Stimulated activated CD4-positive, alpha-beta T cell treated with anti-CD3 and anti-CD28 coated beads, TNF-alpha, amount 100 ng/mL, for 4 hours (primary cell): ENCODE results near the gene CDC42BPG.

Experiments
- DNase-seq, 3 experiments: peaks; one replicate each; pipeline ENCODE4 v3.0.0-alpha.2; 2020; ENCODE audit warnings: low read depth in 3 of 3

The CDC42BPG gene

DNA sequence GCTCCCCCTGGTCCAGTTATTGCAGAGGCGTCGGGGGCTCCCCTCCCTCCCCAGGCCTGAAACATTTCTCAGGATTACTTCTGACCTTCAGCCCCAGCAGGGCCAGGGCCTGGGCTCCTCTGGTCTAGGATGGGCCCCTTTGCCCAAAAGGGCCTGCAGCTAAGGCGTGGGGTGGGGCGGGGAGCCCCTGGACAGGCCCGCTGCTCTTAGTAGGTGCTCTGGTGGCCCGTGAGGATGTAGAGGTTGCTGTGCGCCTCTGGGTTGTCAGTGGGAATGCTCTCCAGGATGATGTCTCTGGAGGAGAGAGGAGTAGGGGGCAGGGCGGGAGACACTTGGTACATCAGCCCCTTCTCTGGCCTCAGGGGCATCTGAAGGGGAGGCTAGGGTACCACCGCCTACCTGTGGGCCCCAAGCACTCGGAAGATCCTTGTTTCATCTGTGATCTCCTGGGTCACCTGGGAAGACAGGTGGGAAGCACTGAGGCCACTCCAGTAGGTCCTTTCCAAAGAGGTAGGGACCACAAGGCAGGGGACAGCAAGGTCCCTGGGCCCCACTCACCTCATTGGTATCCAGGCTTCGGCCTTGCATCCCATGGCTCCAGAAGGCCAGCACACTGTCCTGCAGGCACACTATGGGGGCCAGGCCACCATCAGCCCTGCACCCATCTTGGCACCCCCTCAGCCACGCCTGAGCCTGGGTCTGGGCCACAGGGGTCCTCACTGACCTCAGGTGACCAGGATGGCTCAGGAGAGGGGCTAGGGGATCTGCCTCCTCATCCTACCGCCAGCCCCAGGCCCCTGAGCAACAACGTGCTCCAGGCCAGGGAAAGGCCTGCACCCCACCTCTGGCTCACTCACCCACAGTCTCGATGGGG lies 54.9 kb downstream of the CDC42BPG start:
- no peak for DNase-seq

DNA sequence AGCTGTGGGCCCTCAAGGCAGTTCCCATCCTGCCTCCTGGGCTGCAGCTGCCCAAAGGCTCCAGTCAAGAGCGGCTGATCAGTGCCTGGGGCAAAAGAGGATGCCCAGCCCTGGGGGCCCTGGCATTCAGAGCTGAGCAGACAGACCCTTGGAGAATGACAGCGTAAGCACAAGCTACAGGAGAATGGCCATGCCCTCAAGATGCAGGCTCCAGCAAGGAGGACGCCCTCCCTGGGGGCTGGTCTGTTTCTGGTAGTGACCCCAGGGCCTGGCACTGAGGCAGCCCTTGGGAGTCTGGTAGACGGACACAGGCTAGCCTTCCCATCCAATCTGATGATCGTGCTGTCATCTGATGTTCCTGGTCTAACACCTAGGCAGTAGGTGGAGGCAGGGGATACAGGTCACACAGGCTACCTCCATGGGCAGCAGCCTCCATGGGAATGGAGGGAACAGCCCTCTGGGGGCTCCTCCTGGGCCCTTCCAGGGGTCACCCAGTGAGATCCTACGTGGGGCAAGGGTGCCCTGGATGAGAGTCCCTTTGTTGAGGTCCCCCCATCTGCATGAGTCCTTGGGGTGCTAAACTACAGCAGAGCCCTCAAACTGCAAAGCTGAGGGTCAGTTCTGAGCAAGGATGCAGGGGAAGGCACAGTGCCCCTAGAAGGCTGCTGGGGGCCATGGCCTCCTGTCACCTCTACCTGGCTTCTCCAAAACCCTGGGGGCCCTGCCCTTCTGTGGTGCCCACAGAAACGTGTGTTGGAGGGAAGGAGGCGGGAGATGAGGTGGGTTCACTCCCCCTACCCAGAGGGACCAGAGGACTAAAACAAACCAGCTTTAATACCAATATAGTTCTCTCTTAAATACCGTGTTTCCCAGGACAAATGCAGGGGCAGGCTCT lies 55.9 kb downstream of the CDC42BPG start:
- DNase-seq, result no peak

DNA sequence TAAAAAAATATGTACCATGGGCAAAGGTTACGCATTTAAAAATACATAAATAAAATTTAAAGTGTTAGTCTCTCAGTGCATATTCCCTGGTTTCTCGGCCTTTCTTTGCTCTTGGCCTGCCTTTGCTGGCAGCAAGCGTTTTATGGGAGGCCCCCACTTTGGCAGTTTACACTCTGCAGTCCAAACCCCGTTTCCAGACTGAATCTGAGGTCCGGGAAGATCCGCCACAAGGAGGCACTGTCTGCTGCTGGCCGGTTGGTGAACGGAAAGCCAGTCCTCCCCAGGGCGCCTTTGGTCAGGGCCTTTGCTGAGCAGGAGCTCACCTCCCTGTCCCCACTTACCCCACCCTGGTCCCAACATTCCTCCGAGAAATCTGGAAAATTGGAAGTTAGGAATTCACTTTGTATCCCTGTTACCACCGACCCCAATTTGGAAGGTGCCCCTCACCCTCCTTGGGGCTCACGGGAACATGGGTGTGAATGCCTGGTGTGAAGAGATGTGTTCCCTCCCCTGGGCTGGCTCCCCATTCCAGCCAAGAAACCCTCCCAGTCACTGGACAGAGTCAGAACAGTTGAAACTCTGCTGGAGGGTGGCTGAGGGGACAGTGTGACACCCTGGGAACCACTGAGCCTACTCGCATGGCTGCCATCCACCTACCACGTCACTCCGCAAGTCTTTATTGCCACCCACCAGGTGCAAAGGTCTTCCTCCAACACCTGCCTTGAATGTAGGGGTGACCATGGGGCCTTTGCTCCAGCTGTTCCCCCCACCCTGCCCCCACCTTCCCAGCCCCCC lies 56.7 kb downstream of the CDC42BPG start:
- DNase-seq, result peak in 2 of 3 experiments; percentile 32 to 40

DNA sequence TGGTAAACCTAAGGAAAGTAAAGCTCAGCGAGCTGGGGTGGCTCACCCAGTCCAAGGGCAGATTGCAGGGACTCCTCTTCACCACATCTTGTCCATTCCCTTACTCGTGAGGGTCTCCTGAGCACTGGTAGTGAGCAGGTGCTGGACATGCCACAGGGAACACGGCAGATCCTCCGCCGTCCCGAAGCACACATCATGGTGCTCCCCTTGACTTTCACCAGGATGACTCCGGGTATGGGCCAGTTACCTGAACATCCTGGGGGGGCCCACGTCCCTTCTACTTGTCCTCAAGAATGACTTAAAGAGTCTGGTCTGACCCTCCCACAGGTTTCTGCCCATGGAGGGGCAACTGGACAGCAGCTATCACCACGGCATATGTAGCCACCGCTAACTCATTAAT lies 58.1 kb downstream of the CDC42BPG start:
- DNase-seq, result no peak

DNA sequence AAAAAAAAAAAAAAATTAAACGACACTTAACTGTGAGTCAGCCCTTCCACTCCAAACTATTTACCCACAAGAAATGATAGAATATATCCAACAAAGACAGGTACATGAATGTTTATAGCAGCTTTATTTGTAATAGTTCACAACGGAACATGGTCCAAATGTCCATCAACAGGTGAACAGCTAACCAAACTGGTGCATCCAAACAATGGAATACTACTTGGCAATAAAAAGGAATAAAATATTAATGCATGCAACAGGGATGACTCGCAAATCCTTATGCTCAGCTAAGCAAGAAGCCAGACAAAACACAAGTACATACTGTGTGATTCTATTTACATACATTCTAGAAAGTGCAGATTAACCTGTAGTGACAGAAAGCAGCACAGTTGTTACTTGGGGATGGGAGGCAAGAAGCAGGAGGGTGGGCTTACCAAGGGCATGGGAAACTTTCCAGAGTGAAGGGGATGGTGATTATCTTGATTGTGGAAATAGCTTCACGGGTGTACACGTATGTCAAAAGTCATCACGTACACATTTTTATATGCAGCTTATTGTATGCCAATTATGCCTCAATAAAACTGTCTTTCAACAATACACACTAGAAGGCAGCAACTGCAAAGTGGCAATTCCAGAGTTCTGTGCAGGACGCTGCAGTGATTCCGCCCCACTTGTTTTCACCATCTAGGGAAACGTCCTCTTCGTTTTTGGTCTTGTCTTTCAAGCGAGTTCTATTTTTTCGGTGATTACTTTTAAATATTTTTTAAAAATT lies 59.5 kb downstream of the CDC42BPG start:
- DNase-seq, result no peak

DNA sequence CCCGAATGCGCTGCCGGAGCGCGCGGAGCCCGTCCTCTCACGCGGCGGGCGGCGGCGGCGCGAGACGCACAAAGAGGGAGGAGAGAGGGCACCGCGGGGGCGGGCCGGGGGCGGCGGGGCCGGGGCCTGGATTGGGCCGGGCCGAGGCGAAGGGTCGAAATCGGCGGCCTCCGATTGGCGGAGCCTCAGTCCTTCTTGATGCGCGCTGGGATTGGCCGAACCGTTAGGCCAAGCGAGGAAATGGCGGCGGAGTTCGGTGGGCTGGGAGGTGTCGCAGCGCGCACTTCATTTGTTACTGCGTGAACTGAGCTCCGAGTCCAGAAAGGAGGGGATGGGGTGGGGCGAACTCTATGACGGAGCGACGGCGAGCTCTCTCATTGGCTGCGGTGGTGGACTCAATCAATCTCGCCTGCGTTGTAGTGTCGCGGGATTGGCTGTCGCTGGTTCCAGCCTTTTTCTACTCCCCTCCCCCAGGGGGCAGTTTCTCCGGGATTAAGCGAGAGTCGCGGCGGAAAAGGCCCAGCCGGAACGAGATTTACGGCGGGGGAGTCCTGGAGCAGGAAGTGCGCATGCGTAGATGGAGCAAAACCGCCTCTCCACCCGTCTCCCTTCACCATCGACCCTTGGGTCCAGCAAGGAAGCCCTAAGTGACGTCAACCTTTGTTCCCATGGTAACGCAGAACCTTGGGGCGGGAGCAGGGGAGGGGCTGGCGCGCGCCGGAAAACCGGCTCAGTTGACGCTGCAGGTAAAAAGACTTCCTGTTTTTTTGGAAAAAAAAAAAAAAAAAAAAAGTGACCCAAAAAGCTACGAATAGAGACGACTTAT lies 65.8 kb downstream of the CDC42BPG start, which contains the start of gene SF1:
SF1 (minus strand) TSS at position 70 of the 826 bp plus-strand sequence. CDS start 150 bp downstream, outside the sequence.
- peak; percentile 91 to 99 (median 97) for DNase-seq

DNA sequence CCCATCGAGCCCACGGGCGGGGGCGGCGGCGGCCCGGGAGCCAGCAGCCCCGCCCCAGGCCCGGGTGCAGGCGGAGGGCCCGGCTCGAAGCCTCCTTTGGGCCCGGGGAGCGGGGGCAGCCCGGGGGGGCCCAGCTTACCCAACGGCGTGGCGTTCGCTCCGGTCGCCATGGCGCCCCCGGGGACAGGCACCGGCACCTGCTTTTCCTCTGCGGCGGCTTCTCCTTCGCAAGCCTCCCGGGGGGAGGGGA lies 66.3 kb downstream of the CDC42BPG start:
- DNase-seq, result peak in 1 of 3 experiments; percentile 35

DNA sequence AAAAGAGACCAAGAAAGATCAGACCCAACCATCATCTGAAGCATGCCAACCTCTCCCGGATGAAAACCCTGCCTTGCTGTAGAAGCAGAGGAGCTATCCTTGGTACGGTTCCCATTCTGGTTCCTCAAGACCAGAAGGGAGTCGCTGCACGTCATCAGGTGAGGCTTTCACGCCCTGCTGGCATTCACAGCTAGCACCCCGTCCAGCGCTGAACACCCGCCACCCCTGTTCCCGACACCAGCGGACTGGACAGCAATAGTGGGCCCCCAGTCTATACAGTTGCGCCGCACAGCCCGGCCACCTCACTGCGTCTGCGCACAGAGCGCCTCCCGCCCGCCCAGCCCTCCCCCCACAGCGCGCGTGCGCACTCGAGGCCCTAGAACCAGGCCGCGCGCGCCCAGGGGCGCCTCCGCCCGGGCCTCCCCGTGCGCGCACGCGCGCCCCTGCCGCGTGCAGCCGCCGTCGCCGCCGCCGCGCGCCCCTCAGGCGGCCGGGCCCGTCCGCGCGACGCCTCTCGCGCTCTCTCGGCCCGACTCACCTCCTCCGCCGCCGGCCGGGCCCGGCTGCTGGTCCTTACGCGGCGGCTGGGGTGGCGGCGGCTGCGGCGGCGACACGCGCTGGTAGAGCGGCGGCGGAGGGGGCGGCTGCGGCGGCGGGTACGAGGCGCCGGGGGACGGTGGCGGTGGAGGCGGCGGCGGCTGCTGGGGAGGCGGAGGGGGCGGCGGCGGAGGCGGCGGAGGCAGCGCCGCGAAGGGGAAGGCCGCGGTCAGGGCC lies 66.8 kb downstream of the CDC42BPG start:
- peak; percentile 66 to 72 (median 68) for DNase-seq

DNA sequence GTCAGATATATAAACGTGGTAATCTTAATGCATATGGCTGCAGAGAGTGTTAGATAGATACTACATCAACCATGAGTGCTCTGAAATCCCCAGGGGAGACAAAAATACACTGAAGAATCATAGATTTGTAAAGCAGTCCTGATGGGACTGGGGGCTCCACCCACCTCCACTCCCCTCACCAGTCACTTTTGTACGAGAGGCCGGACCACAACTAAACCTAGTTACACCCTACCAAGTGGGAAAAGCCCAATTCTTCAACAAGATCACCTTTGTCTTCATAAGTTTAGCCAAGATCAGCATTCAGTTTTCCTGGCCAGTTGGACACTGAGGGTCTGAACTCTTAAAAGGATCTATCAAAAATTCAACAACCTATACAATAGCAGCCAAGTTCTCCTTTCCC lies 67.6 kb downstream of the CDC42BPG start:
- no peak for DNase-seq

DNA sequence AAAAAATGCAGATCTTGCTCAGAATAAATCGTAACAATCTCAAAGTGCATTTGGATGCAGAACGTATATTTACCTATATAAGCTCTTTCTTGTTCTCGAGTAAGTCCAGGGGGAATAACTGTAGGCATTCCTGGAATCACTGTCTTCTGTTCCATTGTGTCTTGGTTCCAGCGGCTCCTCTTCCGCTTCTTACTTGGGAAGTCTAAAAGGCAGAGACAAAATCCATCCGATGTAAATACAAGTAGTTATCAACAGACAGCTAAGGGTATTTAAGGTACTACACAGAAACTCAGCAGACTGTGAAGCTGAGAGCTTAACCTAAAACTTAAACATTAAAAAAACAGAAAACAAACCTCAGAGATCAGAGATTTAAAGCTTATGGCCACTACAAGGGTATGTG lies 68.0 kb downstream of the CDC42BPG start:
- DNase-seq, result no peak

DNA sequence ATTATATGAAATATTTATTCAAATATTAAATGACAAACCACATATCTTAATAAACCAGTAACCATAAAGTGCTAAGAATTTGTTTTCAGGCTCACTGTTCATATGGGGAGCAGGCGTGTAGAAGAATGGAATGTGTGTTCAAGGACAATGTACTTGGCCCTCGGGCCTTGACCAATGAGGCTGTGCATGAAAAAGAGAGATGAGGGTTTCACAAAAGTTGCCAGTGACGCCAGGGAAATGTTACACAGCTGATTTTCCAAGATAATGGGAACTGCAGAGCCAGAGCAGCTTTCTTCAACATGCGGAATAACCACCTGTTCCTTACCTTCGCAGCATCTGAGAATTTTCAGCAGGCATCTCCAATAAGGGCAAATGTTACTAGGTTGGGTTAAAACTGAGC lies 70.3 kb downstream of the CDC42BPG start:
- DNase-seq, result no peak
